Diencephalon (tissue), 1 donor: ENCODE data around the gene INSIG2. TPM values are rescaled to one million over a fixed set of nuclear protein-coding genes. Genes with fewer than 3 reads are reported as not detected.

ENCODE experiments used
- total RNA-seq: library from RNA; depleted of rRNA; stranded (reverse); fragments of >200 nt; gene quantifications from one replicate; pipeline ENCODE4 v1.2.3, GENCODE V29; 2014

Gene INSIG2
- total RNA-seq = 30.2 TPM

GRCh38 chr2:118088051-118089024, at the start of gene INSIG2:
Gene INSIG2, plus strand, starts transcription at chr2:118088471. Its CDS starts 8,086 bp downstream, at chr2:118096557.

Other genes with a start within 250 kb of the INSIG2 start
- 49.4 TPM for gene CCDC93, start 74.4 kb upstream of the INSIG2 start, total RNA-seq